SHP77 (cell line): ENCODE measurements around the gene FAR2.
"Not testable (repeated sequence)": the region's sequence is repeated elsewhere in the genome, so short reads cannot be mapped to it uniquely, and the experiment has no call there.

Experiments used
- DNase-seq, 2 experiments: peaks; one replicate each; lab custom pipeline; 2025; lab: John Stamatoyannopoulos, UW

Gene FAR2

DNA sequence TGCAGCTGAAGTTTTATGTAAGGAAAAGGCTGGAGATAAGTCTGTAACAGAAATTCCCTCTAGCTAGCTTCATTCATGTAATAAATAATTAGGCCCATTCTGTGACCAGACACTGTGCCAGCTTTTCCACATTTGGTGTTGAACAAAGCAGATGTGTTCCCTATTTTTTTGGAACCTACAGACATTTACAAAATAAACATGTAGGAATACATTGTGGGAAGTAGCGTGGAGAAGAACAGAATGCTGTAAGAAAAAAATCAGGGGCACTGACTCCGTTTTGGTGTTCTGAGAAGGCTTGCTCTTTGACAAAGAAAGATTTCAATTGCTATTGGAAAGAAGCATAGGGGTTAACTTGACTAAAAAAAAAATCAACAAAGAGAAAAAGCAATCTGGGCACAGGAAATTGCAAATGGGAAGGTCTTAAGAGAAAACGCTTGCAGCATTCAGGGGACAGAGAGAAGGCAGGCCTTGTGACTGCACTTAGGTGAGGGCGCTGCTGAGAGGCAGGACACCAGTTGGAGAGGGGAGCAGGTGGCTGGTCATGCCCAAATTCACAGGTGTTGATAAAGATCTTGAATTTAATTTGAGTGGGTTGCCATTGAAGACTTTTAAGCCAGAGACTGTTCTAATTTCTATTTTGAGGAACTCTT lies 4.0 kb downstream of the FAR2 start:
- no peak for DNase-seq

DNA sequence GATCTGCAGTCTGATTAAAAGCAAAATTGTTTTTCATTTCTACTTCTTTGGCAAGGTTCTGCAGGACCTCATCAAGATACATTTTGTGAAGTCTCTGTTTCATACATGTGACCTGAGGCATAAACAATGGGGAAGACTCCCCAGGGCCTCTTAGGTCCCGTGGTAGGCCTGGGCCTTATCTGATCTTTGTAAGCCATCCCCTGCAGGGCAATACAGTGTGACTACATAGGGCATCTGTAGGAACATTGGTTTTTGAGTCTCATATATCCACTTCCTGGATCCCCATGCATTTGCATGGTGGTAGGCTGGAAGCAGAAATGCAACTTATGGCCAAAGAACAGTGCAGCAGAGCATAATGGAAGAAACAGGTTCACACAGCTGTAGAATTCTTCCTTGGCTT lies 6.0 kb downstream of the FAR2 start:
- DNase-seq: no peak

- no peak for DNase-seq
Observed at GRCh38 chr12:29157486-29157946, 8.4 kb downstream of the FAR2 start.

GRCh38 chr12:29158115-29158763 lies 9.2 kb downstream of the FAR2 start:
- no peak for DNase-seq

- DNase-seq: no peak
Observed at GRCh38 chr12:29159661-29160060, 10.6 kb downstream of the FAR2 start.

- no peak for DNase-seq
Observed at GRCh38 chr12:29160230-29160629, 11.2 kb downstream of the FAR2 start.

DNA sequence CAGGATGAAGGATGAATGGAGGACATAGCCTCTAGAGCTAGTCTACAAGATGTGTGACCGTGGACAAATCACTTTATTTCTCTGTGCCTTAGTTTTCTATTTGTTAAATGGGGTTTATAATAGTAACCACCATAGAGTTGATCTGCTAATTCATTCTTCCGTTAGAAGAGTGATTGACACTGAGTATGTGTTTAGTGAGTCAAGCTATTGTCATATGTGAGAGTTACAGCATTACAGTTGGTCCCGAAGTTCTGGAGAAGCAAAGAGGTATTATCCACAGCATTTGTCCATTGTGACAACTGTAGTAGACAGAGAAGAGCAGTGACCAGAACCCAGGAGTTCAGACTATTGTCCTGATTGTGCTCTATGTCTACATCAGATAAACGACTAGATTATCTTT lies 14.1 kb downstream of the FAR2 start:
- DNase-seq: no peak

- no peak for DNase-seq
Observed at GRCh38 chr12:29164477-29165393, 15.7 kb downstream of the FAR2 start.

DNA sequence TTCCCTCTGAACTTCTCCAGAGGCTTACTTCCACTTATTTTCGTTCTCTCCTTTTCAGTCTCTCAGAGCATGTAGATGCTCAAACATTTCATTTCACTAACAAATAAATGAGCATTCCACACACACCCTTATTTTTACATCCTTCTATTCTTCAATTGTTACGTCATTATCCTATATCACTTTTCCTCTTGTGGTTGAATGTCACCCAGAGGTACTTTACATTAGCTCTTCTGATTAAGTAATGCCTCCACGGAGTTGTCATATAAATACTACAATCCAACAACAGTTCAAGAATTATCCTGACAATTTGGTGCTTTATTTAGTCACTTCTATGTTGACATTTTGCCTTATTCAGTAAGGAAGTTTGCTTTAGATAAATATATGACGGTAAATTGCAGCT lies 18.4 kb downstream of the FAR2 start:
- no peak for DNase-seq

- DNase-seq: no peak
Observed at GRCh38 chr12:29167988-29168387, 18.9 kb downstream of the FAR2 start.

DNA sequence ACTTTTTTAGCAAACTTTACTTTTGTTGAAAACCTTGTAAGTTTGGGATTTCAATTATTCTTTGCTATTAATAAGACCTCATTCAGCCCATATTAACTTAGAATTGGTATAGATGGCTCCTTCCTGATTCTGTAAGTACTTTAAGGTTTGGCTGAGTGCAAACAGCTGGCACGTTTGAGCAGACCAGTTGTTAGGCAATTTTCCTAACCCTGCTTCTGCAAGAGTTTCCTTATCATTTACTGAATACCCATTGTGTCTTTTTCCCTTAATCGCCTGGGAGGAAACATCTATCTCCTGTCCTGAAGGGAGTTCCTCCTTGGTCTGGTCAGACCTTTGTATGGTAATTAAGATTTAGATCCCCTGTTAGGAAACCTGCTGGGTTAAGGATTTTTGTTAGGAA lies 20.9 kb downstream of the FAR2 start:
- not testable (repeated sequence) for DNase-seq

- not testable (repeated sequence) for DNase-seq
Observed at GRCh38 chr12:29170478-29171084, 21.5 kb downstream of the FAR2 start.

- DNase-seq: no peak
Observed at GRCh38 chr12:29171421-29172258, 22.6 kb downstream of the FAR2 start.

DNA sequence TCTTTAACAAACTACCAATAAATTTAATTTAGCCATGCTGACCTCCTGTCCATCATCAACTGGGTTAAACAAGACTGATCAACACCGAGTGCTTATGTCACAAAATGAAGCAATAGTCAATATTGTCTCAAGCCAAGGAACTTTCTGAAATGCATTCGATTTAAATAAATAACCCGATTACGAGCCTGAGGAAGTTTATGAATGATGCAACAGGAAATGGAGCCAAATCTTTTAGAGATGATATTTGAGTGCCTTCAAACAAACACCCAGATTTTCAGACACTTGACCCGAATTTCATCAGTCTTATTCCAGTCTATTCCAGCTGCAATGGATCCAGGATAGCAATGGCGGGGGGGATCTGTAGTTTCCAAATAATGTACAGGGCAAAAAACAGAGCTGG lies 27.9 kb downstream of the FAR2 start:
- no peak for DNase-seq

GRCh38 chr12:29182247-29182646 lies 33.2 kb downstream of the FAR2 start:
- not testable (repeated sequence) for DNase-seq

DNA sequence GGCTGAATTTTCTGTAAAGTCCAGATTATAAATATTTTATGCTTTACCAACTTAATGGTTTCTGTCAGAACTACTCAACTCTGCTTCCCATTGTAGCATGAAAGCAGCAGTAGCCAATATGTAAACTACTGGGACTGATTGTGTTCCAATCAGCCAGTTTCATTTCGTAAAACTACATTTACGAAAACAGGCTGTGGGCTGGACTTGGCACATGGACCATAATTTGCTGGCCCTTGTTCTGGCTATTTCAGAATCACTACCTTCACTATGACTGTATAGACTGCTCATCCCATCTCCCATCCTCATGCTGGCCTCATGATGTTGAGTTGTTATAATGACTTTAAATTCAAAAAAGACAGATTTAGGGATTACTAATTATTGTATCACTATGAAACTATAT lies 38.7 kb downstream of the FAR2 start:
- no peak for DNase-seq

DNA sequence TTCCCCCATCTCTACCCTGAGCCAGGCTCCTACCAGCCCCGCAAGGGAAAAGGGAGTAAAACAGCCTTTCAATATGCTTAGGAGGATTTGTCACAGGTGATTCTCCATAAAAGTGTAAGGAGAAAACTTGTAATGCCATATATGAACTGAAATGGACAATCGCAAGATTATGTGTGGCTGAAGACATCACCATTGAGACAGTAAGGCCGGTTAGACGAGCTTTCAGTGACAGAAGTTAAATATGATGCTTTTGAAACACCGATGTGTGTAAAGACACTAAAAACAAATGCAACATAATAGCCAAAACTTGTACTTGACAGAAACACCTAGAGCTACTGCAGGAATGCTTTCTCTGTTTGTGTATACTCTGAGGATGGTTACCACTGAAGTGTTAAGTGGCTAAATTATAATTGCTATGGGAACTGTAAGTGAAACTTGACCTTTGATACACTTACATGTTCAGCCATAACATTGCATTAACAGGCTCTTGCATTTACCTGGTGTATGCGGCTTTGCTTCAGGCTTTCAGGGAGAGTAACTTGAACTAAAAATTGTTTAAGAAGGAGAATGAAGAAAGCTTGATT lies 42.3 kb downstream of the FAR2 start:
- no peak for DNase-seq

- DNase-seq: no peak
Observed at GRCh38 chr12:29198901-29199300, 49.8 kb downstream of the FAR2 start.

GRCh38 chr12:29200586-29200985 lies 51.5 kb downstream of the FAR2 start:
- DNase-seq: no peak

- no peak for DNase-seq
Observed at GRCh38 chr12:29201296-29201695, 52.2 kb downstream of the FAR2 start.

DNA sequence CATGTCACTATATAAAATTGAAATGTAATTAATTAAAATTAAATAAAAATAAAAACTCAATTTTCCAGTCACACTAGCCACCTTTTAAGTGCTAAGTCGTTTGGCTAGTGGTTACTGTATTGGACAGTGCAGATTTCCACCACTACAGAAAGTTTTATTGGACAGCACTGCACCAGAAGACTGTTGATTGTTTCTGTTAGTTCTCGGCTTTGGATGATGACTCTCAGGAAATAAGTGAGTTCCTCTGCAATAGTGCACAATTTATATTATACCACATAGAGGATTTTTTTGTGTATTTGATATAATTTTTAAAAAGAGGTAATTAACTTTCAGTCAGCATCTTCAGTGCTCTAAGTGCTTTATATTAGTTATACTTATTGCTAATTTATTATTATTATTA lies 52.7 kb downstream of the FAR2 start:
- DNase-seq: no peak
